GM12891 (cell line): ENCODE results near the gene THOC7.

Source experiments
- DNase-seq: peaks from one replicate; pipeline ENCODE4 v3.0.0; 2011; ENCODE audit warnings: low spot score; ENCODE audit not compliant: insufficient read length
- FAIRE-seq: peaks from 2 replicates; lab custom pipeline; 2011; peaks lifted over from hg19 to GRCh38; lab: Jason Lieb, UNC
- PAX5 ChIP-seq: IDR thresholded peaks from 2 replicates; pipeline ENCODE4 v1.6.1; 2011; ENCODE audit warnings: low read length, moderate library complexity, mild to moderate bottlenecking; ENCODE audit not compliant: insufficient read depth, severe bottlenecking
- POLR2A ChIP-seq: IDR thresholded peaks from 2 replicates; pipeline ENCODE4 v1.6.1; 2011; ENCODE audit warnings: low read depth, low read length, control low read depth
- POLR2AphosphoS5 ChIP-seq: IDR thresholded peaks from 2 replicates; pipeline ENCODE4 v1.6.1; 2011; ENCODE audit warnings: low read depth, low read length, control low read depth
- POU2F2 ChIP-seq: IDR thresholded peaks from 2 replicates; pipeline ENCODE4 v1.6.1; 2011; ENCODE audit warnings: low read depth, mild to moderate bottlenecking, control low read depth, low read length, moderate library complexity
- SPI1 ChIP-seq: IDR thresholded peaks from 2 replicates; pipeline ENCODE4 v1.6.1; 2011; ENCODE audit warnings: low read depth, low read length, control low read depth
- TAF1 ChIP-seq: IDR thresholded peaks from 2 replicates; pipeline ENCODE4 v1.6.1; 2011; ENCODE audit warnings: low read depth, low read length, control low read depth

The THOC7 gene

GRCh38 chr3:63908081-63908736 lies 44.6 kb upstream of the THOC7 start:
- TF ChIP-seq PAX5 (no peak), POU2F2 (no peak), SPI1 (no peak), TAF1 (no peak), POLR2AphosphoS5 (no peak), POLR2A (no peak)
- FAIRE-seq (no peak), DNase-seq (no peak)

GRCh38 chr3:63905731-63906620 lies 42.4 kb upstream of the THOC7 start:
- TF ChIP-seq PAX5 (no peak), POLR2A (no peak), POLR2AphosphoS5 (no peak), TAF1 (no peak), POU2F2 (no peak), SPI1 (no peak)
- no peak for DNase-seq
- FAIRE-seq: no peak

GRCh38 chr3:63900459-63900858 lies 36.9 kb upstream of the THOC7 start:
- TF ChIP-seq TAF1 (no peak), SPI1 (no peak), POLR2AphosphoS5 (no peak), POU2F2 (no peak)
- no peak for FAIRE-seq
- no peak for DNase-seq

- FAIRE-seq (no peak), DNase-seq (no peak)
- TF ChIP-seq POU2F2 (no peak), POLR2A (no peak)
These were observed 36.4 kb upstream of the THOC7 start for GRCh38 chr3:63900010-63900409.

GRCh38 chr3:63896332-63897030 lies 32.9 kb upstream of the THOC7 start:
- FAIRE-seq (no peak), DNase-seq (no peak)
- no peak for TF ChIP-seq POLR2AphosphoS5
- no peak for TF ChIP-seq PAX5
- TF ChIP-seq POLR2A: no peak
- no peak for TF ChIP-seq POU2F2
- TF ChIP-seq SPI1: no peak
- TF ChIP-seq TAF1: no peak

GRCh38 chr3:63895422-63896189 lies 32.0 kb upstream of the THOC7 start:
- no peak for FAIRE-seq
- no peak for DNase-seq
- TF ChIP-seq POLR2A: no peak
- TF ChIP-seq POU2F2: no peak
- TF ChIP-seq SPI1: no peak
- no peak for TF ChIP-seq PAX5
- no peak for TF ChIP-seq POLR2AphosphoS5
- no peak for TF ChIP-seq TAF1

GRCh38 chr3:63892773-63893352 lies 29.3 kb upstream of the THOC7 start:
- FAIRE-seq (no peak), DNase-seq (no peak)
- no peak for TF ChIP-seq SPI1
- TF ChIP-seq POU2F2: no peak
- no peak for TF ChIP-seq POLR2A
- no peak for TF ChIP-seq PAX5
- TF ChIP-seq POLR2AphosphoS5: no peak
- TF ChIP-seq TAF1: no peak

- TF ChIP-seq TAF1 (no peak), POLR2A (no peak), SPI1 (no peak), POU2F2 (no peak), POLR2AphosphoS5 (no peak), PAX5 (no peak)
- DNase-seq (no peak), FAIRE-seq (no peak)
These were observed 27.9 kb upstream of the THOC7 start for GRCh38 chr3:63891518-63891917.

- FAIRE-seq (no peak), DNase-seq (no peak)
- TF ChIP-seq POLR2A (no peak), SPI1 (no peak)
These were observed 23.3 kb upstream of the THOC7 start for GRCh38 chr3:63886858-63887257.

GRCh38 chr3:63880653-63881052 lies 17.0 kb upstream of the THOC7 start:
- FAIRE-seq: no peak
- no peak for TF ChIP-seq PAX5
- TF ChIP-seq POU2F2: no peak
- TF ChIP-seq POLR2AphosphoS5: no peak
- no peak for TF ChIP-seq TAF1
- TF ChIP-seq SPI1: no peak
- TF ChIP-seq POLR2A: no peak
- DNase-seq: no peak
